ENCODE results near the gene PLXND1.
A peak's percentile ranks its signal among the peaks of the same experiment; 100 is the strongest.

Gene PLXND1

DNA sequence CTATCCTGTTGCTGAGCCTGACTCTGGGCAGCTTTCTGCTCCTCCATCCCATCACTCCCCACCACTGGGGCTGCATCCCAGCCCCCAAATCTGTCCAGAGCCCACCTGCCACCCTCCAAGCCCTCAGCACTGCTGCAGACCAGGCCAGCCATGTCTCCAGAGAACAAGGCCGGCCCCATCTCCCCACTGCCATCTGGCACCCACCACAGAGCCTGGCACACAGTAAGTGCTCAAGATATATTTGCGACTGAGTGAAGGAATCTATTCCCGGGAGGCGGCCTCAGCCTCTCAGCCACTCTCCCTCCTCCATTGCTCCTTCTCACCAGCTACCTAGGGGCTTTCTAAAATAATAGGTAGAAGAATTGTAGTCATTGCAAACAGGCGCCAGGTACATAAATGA is 4.8 kb downstream of the PLXND1 start:
- no peak for DNase-seq (ENCODE audit: low spot score)

DNA sequence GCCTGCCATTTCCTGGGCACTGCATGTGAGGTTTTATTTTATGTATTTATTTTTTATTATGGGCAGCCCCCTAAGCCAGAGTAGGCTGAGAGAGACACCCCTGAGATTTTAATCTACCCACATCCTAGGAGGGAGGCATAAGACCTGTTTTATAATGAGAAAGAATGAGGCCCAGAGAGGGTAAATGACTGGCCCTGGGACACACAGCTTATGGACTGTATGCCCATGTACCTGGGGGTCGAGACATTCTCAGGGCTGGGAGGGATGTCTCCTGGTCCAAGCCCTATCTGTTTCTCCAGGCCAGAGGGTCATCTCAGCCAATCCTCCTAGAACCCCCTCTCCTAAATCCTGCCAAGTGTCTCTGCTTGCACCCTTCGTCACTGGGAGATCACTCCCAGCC is 6.1 kb downstream of the PLXND1 start:
- no peak for DNase-seq (ENCODE audit: low spot score)

DNA sequence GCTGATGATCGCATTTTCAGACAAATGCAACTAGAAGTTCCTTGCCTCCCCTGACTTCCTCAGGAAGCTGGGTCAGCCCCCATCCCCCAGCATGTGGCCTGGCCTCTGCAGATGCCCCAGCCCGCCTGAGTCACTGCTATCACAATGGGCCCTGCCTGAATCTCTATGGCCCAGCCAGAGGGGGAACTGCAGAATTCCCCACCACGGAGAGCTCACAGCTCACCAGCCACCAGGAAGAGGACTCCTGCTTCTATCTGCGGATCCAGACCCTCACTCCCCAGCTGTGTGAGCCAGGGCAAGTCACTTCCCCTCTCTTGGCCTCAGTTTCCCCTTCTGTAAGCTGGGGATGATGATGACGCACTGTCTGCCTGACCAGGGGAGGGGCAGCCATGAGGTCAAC is 6.9 kb downstream of the PLXND1 start:
- DNase-seq (ENCODE audit: low spot score), result peak; percentile 93

DNA sequence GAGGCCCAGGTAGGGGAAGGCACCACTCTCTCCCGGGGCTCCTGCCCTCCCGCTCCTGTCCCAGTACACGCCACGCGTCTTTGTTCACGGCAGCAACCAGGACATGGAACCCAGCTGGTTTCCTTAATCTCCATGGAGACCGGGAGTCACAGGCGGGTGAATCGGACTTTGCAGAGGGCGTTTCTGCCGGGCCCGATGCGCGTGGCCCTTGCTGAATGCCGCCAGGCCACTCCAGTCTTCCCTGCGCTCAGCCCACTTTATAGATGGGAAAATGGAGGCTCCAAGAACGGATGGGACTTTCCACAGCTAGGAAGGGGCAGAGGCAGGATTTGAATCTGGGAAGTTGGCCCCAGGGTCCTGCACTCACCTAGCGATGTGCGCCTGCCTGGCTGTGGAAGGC is 7.4 kb downstream of the PLXND1 start:
- peak; percentile 65 for DNase-seq (ENCODE audit: low spot score)

DNA sequence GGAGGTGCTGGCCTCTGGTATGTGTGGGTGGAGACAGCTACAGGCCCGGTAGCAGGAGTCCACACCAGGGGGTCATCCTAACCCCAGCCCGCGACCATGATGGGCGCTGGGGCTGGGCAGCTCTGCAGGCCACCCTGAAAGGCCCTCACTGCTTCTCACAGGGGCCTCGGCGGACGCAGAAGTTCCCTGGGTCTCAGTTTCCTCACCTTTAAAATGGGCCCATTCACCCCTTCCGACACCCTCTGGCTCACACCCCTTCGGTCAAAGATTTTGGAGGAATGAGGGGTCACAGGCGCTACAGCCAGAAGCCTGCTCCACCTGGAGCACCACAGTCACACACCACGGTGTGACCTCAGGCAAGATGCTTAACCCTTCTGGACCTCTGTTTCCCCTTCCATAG is 8.0 kb downstream of the PLXND1 start:
- DNase-seq (ENCODE audit: low spot score), result no peak

DNA sequence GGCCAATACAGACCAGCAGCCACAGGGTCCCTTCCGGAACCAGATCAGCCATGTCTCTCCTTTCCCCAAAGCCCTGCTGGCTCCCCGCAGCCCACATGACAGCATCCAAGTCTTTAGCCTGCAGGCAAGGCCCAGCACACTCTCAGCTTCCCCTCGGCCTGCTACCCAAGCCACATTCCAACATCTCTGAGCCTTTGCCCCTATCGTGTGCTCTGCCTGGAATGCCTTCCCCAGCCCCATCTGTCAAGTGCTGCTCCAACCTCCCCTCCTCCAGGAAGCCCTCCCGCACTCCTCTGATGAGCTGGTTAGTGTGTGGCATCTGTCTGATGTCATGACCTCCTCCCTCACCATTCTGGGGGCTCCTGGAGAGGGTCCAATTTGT is 8.5 kb downstream of the PLXND1 start:
- DNase-seq (ENCODE audit: low spot score), result peak; percentile 68

DNA sequence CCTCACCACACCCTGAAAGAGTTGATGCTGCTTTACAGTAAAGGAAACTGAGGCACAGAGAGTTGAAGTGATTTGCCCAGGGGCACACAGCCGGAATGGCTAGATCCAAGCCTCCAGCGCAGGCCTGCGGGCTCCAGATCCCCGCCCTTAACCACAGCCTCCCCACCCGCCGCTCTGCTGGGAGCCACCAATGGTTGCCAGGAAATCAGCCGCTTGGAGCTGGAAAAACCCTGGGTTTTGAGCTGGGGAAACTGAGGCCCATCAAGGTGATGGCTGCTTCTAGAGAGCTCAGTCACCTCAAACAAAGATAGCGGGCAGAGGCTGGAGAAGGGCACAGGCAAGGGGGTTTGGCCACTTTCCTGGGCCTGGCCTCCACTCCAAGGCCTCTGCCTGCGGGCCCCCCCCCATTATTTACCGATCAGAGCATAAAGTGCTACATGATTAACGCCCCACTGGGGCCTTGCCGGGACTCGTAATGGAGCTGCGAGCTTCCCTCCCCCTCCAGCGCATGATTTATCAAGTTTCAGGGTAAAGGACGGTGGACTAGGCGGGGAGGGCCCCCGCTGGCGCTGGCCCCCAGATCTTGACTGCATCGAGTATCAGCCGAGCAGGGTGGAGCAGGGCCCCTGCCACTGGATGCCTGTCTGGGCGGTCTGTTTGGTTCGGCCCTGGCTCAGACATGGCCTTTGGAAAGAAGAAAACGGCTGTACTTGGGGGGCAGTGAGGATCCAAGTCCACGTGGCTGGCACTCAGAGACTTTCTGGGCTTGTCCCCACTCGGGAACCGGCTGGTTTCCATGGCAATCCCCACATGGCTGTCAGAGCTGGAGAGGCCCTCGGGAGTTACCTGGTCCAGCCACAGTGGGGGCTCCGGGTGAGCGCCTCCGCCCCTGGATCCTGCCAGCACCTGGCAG is 9.1 kb downstream of the PLXND1 start:
- DNase-seq (ENCODE audit: low spot score), result peak; percentile 78

DNA sequence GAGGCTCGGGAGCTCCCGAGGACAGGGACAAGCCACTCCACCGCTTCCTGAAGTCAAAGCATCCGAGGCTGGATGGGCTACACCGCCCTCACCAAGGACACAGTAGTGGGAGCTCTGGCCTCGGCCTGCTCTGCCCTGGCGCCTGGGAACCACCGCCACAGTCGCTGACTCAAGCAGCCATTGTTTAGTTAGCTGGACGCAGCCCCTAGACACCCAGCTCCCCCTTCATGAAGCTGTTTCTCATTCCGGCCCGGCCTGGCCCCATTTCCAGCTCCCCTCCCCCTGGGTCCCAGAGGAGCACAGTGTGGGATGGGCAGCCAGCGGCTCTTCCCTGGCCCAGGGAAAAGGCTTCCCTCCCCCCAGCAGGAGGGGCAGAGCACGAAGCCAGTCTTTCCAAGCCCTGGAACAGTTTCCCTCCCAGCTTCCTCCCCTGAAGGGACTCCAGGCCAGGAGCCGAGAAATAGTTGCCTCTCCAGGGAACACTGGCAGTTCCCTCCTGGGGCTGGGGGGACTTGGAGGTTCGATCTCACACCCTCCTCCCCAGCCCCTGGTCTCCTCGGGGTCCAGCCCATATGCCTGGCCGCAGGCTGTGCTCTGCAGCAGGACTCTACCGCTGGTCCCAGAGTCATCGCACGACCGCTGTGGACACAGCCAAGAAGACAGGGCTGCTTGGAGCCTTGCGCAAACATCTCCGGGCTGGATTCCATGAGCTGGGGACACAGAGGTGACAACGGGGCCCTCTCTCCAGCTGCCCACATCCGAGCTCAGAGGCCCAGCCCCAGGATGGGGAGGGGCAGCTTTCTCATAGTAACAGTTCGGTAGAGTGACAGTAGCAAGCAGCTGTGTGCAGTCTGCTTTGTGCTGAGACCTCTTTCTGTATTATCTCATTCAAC is 10.0 kb downstream of the PLXND1 start:
- DNase-seq (ENCODE audit: low spot score), result peak; percentile 99

DNA sequence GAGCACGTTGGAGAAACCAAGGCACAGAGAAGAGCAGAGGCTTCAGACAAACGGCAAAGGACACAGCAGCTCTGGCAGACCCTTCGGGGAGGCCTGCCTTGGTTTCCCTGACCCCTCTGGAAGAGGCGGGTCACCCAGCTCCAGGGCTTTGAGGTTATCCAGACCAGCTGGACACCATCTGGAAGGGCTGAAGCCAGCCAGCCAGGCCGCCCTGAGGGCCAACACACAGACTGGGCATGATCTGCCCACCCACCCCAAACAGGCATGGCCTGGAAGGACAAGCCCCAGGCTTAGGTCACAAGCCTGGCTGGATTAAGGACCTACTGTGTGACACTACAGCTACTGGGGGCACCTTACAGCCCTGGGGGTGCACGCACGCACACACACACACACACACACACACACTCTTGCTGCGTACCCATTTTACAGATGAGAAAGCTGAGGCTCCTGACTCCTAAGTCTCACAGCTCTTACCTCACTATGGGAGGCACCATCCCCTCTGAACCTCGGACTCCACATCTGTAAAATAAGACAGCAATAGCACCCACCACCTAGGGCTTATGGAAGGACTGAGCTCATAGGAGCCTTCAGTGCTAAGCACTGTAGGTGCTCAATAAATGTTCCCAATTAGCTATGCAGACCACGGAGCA is 10.8 kb downstream of the PLXND1 start:
- no peak for DNase-seq (ENCODE audit: low spot score)

DNA sequence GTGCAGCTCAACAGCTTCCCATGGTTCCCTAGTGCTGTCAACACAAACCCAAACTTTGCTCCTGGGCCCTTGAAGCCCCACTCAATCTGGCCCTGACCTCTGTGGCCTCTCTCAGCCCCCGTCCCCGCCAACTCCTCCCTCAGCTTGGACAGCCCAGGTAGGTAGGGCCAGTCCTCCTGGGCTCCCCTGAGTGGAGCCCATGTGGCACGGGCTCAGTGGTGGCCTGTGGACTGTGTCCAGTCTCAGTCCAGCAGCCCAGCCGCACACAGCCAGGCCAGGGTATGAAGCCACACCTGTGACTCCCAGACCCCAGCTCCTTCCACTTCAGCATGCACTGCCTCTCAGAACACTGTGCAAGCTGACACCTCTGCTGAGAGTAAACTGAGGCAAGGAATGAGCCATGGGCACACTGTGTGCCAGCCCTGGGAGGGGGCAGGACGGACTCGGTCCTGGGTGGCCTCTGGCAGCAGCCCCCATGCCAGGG is 11.5 kb downstream of the PLXND1 start:
- no peak for DNase-seq (ENCODE audit: low spot score)

DNA sequence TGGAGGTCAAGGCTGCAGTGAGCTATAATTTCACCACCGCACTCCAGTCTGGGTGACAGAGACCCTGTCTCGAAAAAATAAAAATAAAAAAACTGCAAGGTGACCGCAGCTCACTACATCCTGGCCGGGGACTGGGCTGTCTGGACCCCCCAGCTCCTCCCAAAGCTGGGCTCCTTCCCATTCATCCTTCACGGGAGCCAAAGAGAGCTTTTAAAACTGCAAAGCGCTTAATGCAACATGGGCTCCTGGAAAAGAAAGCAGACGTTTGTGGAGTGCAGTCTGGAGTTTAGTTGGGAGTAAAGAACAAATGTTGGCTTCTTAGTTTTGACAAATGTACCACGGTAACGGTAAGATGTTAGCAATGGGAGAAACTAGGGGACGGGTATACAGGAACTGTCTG is 12.1 kb downstream of the PLXND1 start:
- no peak for DNase-seq (ENCODE audit: low spot score)

DNA sequence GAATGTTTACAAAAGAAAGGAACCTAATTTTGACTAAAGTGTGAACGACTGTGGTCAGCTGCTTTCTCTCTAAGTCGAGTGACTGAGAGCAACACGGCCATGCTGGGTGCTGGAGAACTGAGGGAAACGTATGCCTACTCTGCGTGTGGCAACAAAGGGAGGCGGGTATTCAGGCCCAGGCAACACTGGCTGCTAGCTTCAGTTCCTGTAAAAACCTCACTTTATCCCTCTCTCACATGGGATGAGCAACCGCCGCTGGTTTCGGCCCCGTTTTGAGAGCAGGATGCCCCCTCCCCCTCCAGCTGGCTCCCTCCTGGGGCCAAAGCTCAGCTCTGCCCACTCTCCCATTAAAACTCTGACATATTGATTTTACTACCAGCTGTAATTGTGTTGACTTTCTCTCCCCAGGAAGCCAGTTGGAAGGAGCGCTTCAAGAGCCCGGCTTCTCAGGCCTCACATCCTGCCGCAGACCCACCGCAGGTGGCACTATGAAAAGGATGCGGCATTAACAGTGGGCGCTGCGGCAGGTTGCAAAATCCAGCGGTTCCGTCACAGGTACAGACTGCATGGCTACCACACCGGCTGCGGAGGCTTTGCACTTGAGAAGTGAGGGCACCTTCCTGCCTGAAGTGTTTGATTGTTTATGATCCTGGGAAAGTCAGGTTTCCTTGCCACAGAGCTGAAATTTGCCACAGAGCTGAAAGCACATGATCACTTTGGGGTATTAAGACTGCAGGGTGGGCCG is 12.7 kb downstream of the PLXND1 start:
- DNase-seq (ENCODE audit: low spot score), result no peak

DNA sequence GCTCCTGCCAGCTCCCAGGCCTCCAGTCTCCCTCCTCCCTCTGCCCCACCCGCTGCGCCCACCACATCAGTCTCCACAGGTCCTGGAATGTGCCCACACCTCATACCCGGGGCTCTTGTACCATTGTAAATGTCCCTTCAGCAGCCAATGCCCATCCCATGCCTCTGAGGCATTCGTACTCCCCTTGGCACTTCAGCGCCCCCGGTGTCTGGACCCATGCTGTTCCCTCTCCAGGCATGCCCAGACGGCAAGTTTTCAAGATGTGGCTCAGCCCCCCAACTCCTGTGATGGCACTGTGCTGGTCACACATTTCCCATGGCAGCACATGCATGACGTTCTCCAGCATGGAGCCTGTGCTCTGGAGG is 13.3 kb downstream of the PLXND1 start:
- DNase-seq (ENCODE audit: low spot score), result peak; percentile 50

DNA sequence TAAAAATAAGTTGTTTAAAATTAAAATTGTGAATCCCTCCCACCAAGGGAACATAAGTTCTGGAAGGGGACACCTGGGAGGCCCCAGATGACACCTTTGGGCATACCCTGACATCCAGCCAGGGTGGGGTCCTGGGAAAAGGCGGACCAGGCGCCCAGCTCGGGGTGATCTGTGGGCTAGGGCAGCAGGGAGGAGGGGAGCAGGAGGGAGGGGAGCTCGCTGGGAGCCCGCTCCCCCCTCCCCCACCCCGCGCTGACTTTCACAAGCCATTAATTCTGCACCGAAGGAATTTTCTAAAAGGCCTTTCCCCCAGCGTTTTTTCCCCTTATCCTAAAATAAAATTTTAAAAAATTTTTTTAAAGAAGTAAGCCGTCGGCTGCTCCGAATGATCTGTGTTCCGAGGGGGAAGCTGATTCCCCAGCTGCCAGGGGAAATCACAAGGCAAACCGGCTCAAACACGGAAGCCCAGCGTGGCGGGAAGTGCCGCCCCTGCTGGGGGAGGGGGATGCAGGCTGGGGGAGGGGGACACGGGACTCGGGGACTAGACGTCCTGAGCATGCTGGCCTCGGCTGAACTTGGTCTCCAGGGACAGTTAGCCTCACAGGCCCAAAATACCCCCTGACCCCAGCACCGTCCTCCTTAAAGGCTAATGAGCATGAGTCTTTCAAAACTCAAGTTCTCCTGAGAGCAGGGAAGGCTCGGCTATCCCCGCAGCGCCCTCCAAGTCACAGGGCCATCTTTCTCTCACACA is 13.9 kb downstream of the PLXND1 start:
- peak; percentile 58 for DNase-seq (ENCODE audit: low spot score)

DNA sequence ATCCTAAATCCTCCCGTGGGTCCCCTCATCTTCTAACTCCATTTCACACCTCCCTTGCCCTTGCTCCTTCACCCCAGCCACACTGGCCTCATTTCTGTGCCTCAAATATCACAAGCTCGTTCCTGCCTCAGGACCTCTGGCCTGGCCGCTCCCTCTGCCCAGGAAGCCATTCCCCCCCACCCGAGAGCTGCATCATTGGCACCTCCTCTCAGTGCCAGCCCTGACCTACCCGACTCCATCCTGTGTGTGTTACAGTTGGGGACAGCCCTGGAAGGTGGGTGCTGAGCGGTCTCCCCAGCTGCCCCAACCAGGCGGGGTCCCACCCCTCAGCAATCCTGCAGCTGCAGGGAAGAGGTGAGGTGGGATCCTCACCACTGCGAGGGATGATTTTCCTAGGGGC is 14.5 kb downstream of the PLXND1 start:
- no peak for DNase-seq (ENCODE audit: low spot score)

DNA sequence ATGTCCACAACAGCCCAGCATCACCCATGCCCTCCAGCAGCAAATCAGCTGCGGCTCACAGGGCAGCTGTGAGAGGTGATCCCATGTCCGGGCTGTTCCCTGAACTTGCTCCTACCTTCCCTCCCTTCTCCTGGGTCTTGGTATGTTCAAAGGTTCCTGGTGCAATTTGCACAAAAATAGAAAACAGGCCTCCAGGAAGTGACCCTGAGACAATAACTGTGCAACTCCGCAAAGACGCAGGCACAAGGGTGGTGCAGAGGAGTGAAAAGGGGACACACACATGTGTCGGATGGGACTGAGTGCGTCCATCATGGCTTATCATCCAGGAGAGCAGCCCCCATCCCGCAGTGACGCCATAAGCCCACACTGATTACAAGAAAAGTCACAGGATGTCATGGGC is 16.3 kb downstream of the PLXND1 start:
- no peak for DNase-seq (ENCODE audit: low spot score)

DNA sequence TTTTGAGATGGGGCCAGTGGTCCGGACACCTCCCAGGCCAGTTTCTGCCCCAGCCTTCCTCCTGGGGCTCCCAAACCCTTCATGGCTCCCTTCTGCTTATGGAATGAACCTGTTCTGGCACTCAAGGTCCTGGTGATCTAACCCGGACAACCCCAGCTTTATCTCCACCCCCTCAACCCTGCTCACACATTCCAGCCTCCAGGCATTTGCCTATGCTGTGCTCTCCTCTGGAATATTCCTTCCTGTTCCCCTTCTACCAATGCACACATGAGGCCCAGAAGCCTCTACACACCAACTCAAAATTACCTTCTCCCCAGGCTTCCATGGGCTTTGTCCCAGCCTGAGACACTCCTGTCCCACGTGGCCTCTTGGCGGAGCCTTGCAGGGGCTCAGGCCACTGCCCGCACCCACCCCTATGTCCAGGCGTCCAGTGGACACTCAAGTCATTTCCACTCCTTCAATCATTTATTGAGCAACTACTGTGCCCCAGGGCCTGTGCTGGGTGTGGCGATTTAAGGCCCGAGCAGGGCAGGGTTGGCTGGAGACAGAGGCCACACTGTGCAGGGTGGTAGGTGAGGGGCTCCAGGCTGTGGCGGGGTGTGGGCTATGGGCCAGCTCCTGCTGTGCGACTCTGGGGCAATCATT is 18.8 kb downstream of the PLXND1 start:
- DNase-seq (ENCODE audit: low spot score), result no peak

DNA sequence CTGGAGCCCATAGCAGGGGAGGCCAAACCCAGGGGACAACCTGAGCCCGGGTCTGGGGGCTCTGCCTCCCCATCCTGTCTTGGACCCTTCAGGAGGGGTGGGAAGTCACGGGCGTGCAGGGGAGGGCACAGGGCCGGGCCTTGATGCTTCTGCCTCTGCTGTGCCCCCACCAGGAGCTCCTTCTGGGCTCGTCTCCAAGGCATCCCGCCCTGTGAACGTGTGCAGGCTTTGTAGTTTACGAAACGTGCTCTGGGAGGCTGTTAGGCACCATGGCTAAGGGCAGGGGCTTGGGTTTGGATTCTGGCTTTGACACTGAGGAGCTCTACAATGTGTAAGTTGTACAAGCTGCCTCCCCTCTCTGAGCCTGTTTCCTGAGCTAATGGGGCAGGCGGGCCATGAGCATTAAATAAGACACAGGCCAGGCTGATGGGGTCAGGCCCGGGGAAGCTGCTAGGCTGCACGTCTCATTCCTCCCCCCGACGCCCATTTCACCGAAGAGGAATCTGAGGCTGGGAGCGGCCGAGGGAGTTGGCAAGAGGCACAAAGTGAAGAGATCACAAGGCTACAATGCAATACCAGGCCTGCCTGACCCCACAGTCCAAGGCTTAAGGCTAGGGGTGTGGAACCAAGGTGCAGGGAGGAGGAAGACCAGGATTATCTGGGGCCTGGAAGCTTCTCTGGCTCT is 19.6 kb downstream of the PLXND1 start:
- no peak for DNase-seq (ENCODE audit: low spot score)

DNA sequence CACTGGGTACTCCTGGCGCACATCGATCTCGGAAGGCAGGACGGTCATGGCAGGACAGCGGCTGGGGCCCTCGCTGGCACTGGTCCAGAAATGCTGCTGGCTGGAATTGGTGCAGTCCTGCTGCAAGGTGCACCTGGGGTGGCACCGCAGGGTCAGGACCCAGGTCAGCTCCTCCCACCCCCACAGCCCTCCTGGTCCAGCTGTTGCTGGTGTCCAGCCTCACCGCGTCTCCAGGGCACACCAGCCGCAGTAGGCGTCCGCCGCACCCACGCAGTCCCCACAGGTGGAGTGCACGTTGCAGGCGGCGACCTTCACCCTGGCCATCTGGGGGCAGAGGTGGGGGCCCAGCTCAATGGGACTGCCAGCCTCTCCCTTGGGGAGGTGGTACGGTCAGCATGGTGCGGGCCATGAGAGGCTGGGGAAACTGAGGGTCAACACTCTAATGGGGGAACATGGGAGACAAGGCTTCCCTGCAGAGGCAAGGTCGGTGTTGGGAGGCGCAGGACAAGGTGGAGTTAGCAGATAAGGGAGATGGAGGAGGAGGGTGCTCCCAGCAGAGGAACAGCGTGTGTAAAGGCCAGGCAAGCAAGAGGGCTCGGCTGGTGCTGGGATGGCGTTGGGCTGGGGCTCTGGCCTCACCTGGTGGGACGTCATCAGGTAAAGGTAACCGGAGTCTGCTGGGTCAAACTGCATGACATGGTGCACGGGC is 20.4 kb downstream of the PLXND1 start:
- DNase-seq (ENCODE audit: low spot score), result no peak
